8988T (cell line): ENCODE results near the gene CYP2S1.
"Not testable (repeated sequence)": the region's sequence is repeated elsewhere in the genome, so short reads cannot be mapped to it uniquely, and the experiment has no call there.

Experiments used
- DNase-seq: peaks from one replicate; pipeline ENCODE4 v3.0.0; 2011

CYP2S1 gene

DNA sequence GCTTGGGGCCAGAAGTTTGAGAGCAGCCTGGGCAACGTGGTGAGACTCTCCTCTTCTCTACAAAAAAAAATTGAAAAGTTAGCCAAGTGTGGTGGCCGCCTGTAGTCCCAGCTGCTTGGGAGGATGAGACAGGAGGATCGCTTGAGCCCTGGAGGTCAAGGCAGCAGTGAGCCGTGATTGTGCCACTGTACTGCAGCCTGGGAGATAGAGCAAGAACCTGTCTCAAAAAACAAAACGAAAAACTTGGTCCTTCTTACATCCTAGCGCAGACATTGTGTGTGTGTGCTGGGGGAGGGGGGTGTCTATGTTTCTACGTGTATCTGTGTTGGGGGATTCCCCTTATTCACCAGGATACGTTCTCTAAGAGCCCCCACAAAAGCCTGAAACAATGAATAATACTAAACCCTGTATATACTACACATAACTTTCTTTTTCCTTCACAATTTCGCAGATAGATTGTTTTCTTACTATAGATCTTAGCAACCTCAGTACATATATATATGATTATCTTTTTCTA, 33.9 kb downstream of the CYP2S1 start:
- DNase-seq, result no peak

DNA sequence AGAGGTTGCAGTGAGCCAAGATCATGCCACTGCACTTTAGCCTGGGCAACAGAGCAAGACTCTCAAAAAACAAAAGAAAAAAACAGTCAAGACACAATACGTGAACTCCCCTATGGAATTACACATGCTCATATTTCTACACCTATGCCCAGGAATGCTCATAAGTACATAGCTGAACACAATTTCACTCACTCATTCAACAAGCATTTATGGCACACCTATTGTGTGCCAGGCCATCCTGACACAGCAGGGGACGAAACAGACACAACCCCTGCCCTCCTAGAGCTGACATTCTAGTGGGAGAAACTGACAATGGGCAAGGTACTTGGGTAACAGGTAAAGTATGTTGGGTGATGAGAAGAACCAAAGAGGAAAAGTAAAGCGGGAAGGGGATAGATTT, 35.5 kb downstream of the CYP2S1 start:
- DNase-seq, result no peak

DNA sequence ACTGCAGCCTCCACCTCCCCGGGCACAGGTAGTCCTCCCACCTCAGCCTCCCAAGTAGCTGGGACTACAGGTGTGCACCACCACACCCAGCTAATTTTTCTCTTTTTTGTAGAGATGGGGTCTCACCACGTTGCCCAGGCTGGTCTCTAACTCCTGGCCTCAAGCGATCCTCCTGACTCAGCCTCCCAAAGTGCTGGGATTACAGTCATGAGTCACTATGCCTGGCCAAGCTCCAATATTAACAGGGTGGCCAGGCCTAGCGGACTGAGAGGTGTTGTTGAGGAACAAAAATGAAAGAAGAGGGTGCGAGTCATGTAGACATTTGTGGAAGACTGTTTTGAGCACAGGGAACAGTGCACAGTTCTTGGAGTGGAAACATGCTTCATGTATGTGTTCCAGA, 36.3 kb downstream of the CYP2S1 start:
- not testable (repeated sequence) for DNase-seq

DNA sequence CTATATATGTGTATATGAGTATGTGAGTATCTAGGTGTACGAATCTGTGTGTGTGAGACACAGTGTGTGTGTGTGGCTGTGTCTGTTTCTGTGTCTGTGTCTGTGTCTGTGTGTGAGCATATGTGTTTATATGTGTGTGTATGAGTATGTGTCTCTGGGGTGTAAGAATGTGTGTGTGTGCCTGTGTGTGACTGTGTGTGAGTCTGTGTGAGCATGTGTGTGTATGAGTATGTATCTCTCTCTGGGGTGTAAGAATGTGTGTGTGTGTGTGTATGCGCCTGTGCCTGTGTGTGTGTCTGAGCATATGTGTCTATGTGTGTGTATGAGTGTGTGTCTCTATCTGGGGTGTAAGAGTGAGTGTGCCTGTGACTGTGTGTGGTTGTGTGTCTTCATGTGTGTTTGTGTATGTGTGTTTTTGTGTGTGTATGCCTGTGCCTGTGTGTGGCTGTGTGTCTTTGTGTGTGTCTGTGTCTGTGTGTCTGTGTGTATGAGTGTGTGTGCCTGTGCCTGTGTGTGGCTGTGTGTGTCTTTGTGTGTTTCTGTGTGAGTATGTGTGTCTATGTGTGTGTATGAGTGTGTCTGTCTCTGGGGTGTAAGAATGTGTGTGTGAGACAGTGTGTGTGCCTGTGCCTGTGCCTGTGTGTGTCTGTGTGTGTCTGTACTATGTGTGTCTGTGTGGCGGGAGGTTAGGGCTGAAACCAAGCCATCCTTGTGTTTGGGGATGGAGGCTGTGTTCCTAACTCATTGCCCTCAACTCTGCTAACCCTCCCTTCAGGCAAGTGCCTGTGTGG, 37.2 kb downstream of the CYP2S1 start:
- DNase-seq, result no peak

DNA sequence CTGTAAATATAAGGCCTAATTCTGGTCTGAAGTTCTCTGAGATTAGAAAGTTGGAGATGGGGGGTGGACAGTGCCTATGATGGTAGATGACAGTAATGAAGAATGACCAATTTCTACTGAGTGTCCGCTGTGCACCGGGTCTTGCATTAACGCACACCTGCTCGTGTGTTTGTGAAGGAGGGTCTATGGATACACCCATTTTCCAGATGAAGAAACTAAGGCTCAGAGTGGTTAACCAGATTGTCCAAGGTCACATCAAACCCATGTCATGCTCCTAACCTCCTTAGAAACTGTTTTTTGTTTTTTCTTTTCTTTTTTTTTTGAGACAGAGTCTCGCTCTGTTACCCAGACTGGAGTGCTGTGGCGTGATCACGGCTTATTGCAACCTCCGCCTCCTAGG, 39.7 kb downstream of the CYP2S1 start:
- DNase-seq, result no peak

DNA sequence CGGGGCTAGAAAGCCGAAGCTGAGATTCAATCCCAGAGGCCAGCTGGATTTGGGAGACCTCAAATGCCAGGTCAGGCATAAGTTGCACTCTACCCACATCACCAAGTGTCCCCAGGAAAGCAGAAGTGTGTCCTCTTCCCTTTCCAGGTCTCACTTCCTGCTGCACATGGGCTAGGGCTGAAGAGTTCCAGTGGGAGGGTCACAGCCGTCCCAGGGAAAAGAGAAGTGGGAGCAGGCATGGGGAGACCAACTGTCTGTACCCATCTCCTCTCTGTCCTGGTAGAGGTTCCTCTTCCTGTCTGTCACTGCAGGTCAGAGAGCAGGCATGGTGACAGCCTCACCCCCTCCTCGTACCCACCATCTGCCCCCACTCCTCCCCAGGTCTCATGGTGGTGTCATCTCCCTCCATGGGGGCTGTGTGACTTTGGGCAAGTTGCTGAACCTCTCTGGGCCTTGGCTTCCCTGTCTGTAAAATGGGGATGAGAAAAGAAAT, 40.8 kb downstream of the CYP2S1 start:
- DNase-seq, result no peak

DNA sequence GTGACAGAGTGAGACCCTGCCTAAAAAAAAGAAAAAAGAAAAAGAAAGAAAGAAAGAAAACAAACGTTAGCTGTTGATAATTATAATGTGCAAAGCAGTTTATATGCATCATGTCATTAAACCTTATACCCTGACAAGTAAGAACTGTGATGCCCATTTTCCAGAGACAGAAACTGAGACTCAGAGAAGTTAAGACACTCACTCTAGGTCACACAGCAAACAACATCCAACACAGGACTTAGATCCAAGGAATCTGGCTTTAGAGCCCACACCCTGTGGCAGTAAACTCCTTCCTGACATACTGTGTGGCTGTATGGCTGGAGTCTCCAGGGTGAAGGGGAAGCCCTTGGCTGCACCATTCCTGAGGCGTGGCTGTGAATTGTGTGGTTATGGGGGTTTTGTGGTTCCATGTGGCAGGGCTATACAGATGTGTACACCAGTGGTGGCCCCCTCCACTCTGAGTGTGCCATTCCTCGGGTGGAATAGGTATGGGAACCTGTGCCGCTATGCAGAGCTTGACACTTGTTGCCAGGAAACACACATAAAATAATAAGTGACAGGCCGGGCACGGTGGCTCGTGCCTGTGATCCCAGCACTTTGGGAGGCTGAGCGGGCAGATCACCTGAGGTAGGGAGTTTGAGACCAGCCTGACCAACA, 41.6 kb downstream of the CYP2S1 start:
- no peak for DNase-seq

DNA sequence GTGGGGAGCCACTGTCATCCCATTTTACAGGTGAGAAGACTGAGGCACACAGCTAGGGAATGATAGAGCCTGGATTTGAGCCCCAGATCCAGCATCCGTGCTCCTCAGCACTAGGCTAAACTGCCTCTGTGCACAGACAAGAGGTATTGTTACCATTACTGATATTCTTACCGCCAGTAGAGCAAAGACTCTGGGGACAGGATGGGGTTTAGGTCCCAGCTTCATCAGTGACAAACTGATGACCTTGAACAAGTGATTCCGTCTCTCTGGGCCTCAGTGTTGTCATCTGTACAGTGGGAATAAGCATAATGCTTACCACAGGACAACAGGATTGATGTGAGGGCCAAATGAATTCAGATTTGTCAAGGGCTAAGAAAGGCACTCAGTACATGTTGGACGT, 42.5 kb downstream of the CYP2S1 start:
- no peak for DNase-seq

DNA sequence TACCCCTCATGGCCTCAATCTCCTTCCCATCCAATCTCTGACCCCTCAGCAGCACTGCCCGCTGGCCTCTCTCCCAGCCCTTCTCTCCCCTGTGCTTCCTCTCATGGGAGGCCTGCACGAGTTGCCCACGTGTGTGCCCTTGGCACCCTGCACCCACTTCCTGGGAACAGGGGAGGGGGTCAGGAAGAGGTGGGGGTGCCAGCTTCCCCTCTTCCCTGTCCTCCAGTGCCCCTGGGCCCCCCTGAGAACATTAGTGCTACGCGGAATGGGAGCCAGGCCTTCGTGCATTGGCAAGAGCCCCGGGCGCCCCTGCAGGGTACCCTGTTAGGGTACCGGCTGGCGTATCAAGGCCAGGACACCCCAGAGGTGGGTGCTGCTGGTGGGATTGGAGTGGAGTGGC, 45.2 kb downstream of the CYP2S1 start:
- DNase-seq, result no peak

DNA sequence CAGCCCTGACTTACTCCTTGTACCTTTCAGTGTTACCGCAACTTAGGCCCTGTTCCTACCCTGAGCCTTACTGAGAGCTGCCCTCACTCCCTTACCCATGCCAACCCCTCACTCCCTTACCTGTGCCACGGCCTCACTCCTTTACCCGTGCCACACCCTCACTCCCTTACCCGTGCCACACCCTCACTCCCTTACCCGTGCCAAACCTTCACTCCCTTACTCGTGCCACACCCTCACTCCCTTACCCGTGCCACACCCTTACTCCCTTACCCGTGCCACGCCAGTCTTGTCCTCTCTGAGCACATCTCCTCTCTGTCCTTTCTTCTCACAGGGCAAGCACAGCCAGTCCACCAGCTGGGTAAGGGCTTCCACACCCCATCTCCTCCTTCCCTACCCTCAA, 46.3 kb downstream of the CYP2S1 start:
- no peak for DNase-seq

DNA sequence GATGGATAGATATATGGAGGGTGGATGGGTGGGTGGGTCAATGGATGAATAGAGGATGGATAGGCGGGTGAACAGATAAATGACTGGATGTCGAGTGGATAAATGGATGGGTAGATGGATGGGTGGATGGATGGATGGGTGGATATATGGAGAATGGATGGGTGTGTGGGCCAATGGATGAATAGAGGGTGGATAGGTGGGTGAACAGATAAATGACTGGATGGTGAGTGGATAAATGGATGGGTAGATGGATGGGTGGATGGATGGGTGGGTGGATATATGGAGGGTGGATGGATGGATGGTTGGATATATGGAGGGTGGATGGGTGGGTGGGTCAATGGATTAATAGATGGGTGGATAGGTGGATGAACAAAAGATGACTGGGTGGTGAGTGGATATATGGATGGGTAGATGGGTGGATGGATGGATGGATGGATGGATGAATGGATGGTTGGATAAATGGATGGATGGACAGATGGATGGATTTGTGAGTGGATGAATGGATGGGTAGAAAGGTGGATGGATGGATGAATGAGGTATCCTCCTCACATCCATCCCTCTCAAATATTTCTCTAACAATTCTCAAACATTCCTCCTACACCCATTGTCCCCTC, 47.0 kb downstream of the CYP2S1 start:
- no peak for DNase-seq

DNA sequence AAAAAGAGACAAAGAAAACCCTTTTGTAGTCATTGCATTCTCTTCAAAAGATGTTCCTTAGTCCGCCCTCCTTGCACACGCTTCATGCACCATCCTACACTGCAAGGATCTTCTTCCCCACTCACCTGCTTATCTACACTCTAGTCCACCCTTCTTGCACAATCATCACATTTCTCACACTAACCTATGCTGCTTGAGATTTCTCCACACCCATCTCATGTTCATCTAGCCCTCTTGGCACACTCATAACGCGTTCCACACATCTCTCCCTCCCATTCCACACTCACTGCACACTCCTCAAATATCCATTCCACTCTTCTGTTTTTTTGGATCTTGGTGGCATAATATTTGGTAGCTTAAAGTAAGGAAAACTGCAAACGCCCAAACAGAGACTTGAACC, 48.8 kb downstream of the CYP2S1 start:
- no peak for DNase-seq

DNA sequence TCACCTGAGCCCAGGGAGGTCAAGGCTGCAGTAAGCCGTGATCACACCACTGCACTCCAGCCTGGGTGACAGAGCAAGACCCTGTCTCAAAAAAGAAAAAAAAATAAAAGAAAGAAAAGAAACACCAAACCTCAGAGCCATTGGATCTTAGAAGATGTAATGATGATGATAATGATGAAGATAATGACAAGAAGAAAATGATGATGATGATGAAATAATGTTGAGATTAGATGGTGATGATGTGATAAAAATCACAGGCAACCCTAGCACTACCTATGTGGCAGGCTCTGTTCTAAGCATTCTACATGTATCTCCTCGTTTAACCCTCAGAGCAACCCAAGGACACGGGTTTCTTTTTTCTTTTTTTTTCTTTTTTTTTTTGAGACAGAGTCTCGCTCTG, 51.1 kb downstream of the CYP2S1 start:
- DNase-seq, result no peak

DNA sequence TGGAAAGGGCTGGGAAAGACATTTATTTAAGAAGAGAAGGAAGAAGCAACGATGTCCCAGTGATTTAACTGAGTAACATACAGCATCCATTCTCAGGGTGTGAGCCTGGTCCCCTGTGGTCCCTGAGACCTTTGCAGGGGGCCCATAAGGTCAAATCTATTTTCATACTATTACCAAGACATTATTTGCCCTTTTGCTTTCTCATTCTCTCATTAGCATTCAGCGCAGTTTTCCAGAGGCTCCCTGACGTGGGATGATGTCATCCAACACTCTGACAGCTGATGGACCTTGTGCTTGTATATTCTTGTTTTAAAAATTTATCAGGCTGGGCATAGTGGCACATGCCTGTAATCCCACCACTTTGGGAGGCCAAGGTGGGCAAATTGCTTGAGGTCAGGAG, 52.8 kb downstream of the CYP2S1 start:
- no peak for DNase-seq

DNA sequence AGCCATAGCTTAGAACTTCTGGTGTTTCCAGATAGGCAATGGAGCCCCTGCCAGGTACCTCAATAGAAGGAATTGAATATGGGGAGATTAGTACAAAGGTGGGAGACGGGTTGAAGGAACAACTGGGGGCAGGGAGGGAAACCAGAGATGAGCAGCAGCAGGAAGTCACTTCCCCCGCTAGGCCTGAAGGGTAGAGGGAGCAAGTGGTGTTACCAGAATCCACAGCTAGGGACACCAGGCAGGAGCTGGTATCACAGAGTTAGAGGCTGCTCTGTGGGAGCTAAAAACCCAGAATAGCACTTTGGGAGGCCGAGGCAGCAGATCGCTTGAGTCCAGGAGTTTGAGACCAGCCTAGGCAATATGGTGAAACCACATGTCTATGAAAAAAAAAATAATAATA, 55.9 kb downstream of the CYP2S1 start:
- no peak for DNase-seq

DNA sequence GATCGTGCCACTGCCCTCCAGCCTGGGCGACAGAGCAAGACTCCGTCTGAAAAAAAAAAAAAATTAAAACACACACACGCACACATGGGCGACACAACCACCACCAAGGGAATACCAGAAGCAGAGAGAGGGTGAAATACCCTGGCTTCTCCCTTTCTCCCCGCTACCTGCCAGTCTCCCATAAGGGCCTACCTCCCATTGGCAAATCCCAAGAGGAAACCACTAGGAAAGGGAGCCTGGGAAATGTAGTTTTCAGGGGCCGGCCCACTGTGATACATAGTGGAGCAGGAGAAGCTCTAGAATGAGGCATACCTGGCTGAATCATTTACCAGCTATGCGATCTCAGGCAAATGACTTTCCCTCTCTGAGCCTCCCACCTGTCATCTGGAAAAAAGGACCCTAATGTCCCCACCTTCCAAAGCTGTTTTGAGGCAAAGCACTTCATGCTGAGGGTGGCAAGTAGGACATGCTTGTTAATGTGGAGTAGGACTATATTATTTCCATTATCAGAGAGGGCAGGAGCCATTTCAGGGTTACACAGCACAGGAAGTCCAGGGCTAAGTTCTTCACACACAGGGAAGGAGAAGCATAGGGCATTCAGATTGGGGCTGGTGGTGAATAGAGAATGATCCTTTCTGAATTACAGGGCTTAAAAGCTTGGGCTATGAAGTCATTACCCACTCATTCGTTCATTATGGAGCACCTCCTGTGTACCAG, 56.8 kb downstream of the CYP2S1 start:
- DNase-seq, result no peak

DNA sequence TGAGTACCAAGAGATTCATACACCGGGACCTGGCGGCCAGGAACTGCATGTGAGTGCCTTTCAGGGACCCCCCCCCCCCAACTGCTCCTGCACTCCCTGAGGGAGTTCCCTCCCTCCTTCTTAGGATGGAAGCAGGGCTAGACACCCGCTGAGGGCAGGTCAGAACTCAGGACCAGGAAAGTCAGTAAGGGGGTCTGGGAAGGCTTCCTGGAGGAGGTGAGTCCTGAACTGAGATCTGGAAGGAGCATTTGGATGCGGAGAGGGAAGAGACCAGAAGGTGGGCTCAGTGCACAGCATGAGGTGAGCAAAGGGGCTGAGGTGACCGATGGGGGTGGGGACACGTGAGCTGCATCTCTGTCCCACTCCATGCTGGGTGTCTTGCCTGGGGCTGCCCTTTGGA, 60.6 kb downstream of the CYP2S1 start:
- no peak for DNase-seq

DNA sequence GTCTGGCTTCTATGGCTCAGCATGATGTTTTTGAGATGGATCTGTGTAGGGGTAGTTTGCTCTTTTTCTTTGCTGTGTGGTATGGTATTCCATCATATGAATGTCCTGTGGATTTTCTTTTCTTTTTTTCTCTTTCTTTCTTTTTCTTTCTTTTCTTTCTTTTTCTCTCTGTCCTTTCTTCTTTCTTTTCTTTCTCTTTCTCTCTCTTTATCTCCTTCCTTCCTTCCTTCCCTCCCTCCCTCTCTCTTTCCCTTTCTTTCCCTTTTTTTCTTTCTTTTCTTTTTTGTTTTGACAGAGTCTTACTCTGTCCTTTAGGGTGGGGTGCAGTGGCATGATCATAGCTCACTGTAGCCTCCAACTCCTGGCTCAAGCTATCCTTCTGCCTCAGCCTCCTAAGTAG, 62.2 kb downstream of the CYP2S1 start:
- DNase-seq, result no peak
